ENCODE measurements around the gene ACAT2.
A peak's percentile ranks its signal among the peaks of the same experiment; 100 is the strongest.

Gene ACAT2

DNA sequence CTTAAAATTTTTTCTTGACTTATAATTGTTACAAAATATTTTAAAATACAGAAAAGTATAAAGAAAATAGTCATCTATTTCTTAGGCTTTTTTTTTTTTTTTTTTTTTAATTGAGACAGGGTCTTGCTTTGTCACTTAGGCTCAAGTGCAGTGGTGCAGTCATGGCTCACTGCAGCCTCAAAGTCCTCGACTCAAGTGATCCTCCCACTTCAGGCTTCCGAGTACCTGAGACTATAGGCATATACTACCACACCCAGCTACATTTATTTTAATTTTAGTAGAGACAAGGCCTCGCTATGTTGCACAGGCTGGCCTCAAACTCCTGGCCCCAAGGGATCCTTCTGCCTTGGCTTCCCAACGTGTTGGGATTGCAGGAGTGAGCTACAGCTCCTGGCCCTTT is 5.3 kb upstream of the ACAT2 start:
- no peak overlapping the region for H3K9ac ChIP-seq (ENCODE audit: low read length)
- no peaks in the 10 kb centered on the region for H3K27me3 ChIP-seq (ENCODE audit: control insufficient read depth, insufficient read depth, low read length)
- no peak overlapping the region for H3K27ac ChIP-seq (ENCODE audit: low read length)
- H3K4me1 ChIP-seq (ENCODE audit: control insufficient read depth, low read depth, low read length), result peaks cover 16% of the 10 kb centered on the region
- H3K4me3 ChIP-seq (ENCODE audit: low read length), result no peak overlapping the region
- H3K36me3 ChIP-seq (ENCODE audit: control insufficient read depth, low read depth, low read length), result peaks cover 60% of the 10 kb centered on the region
- H3K9me3 ChIP-seq (ENCODE audit: control insufficient read depth, low read depth, low read length), result no peaks in the 10 kb centered on the region

DNA sequence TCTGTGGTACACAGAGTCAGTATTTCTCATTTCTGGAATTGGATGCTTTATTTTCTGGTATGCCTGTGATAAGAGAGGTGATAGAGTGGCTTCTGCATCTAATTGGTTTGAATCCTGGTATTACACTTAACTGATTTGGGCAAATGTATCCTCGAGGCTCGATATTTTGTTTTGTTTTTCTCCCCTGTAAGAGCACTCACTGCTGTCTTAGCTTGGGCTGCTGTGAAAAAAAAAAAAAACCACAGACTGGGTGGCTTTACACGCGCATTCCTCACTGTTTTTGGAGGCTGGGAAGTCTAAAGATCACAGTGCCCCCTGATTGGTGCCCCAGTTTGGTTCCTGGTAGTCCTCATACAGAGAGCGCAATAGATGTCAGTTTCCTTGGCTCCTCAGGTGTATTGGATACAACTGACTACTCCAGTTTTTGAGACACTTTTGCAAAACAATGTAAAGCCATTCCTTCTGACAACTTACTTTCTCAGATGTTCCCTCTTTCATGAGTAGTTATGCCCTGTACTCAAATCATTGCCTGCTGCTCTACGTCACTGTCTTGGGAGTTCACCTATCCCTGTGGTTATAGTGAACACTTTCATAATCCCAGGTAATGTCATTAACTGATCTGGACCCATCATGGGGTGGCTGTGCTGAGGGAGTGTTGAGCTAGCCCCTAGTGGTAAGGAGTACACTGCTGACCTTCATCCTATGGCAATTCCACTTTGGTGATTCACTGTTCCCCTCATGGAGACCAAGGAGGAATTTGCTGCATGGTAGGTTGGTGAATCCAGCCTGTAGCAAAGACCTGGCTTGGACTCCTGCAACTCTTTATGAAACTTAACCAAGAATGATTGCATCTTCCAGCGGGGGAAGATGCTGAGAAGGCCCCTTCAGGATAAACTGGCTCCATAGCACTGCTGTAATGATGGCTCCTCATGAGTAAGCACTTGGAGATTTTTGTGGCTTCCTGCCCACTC is 3.5 kb upstream of the ACAT2 start:
- H3K36me3 ChIP-seq (ENCODE audit: control insufficient read depth, low read depth, low read length), result peaks cover 47% of the 10 kb centered on the region
- H3K9me3 ChIP-seq (ENCODE audit: control insufficient read depth, low read depth, low read length), result no peaks in the 10 kb centered on the region
- H3K27me3 ChIP-seq (ENCODE audit: control insufficient read depth, insufficient read depth, low read length), result no peaks in the 10 kb centered on the region
- no peak overlapping the region for H3K9ac ChIP-seq (ENCODE audit: low read length)
- H3K4me1 ChIP-seq (ENCODE audit: control insufficient read depth, low read depth, low read length), result peaks cover 22% of the 10 kb centered on the region
- no peak overlapping the region for H3K27ac ChIP-seq (ENCODE audit: low read length)
- no peak overlapping the region for H3K4me3 ChIP-seq (ENCODE audit: low read length)

GRCh38 chr6:159759645-159760044 is 2.2 kb upstream of the ACAT2 start:
- no peak overlapping the region for H3K4me3 ChIP-seq (ENCODE audit: low read length)
- no peaks in the 10 kb centered on the region for H3K27me3 ChIP-seq (ENCODE audit: control insufficient read depth, insufficient read depth, low read length)
- H3K9ac ChIP-seq (ENCODE audit: low read length), result peak overlapping the region; percentile 89
- no peaks in the 10 kb centered on the region for H3K9me3 ChIP-seq (ENCODE audit: control insufficient read depth, low read depth, low read length)
- H3K36me3 ChIP-seq (ENCODE audit: control insufficient read depth, low read depth, low read length), result peaks cover 44% of the 10 kb centered on the region
- peaks cover 22% of the 10 kb centered on the region for H3K4me1 ChIP-seq (ENCODE audit: control insufficient read depth, low read depth, low read length)
- no peak overlapping the region for H3K27ac ChIP-seq (ENCODE audit: low read length)

- Histone ChIP-seq H3K9me3 (ENCODE audit: control insufficient read depth, low read depth, low read length) (no peaks in the 10 kb centered on the region), H3K4me3 (ENCODE audit: low read length) (peak overlapping the region; percentile 85), H3K36me3 (ENCODE audit: control insufficient read depth, low read depth, low read length) (peaks cover 41% of the 10 kb centered on the region), H3K27me3 (ENCODE audit: control insufficient read depth, insufficient read depth, low read length) (no peaks in the 10 kb centered on the region), H3K9ac (ENCODE audit: low read length) (peak overlapping the region; percentile 89), H3K27ac (ENCODE audit: low read length) (peak overlapping the region; percentile 97), H3K4me1 (ENCODE audit: control insufficient read depth, low read depth, low read length) (peaks cover 22% of the 10 kb centered on the region)
Measured at GRCh38 chr6:159760602-159761057, 1.2 kb upstream of the ACAT2 start.

DNA sequence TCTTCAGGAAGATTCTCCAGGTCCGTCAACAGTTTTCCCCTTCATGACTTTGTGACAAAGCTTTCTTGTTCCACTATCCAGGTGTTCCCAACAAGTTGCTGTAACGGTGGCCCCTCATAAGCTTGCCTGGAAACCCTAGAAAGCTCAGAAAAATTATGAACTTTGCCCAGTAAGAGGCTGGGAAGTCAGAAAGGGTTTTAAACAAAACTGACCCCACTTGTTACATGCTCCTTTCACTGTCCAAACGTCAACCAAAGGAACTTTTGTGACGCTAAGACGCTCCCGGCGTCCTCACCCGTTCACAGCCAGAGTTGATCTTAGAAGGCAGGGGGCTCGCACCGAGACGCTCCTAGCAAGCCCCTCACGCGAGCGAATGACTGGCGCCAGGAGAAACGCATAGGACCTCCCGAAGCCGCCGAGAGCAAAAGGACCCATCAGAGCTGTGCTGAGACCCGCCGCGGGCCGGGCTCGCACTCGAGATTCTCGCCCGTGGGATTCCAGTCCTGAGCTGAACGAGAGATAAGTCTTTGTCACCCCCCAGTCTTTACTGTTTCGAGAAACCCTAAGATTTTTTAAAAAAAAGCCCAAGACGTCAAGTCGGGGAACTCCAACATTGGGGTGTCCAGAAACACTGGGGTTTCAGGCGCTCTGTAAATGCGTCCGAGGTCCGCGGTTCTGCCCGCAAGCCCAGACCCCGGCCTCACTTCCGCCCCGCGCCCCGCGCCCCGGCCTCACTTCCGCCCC is 544 bp upstream of the ACAT2 start:
- peak overlapping the region; percentile 89 for H3K9ac ChIP-seq (ENCODE audit: low read length)
- H3K36me3 ChIP-seq (ENCODE audit: control insufficient read depth, low read depth, low read length), result peaks cover 41% of the 10 kb centered on the region
- no peaks in the 10 kb centered on the region for H3K9me3 ChIP-seq (ENCODE audit: control insufficient read depth, low read depth, low read length)
- H3K4me3 ChIP-seq (ENCODE audit: low read length), result peak overlapping the region; percentile 85
- peaks cover 22% of the 10 kb centered on the region for H3K4me1 ChIP-seq (ENCODE audit: control insufficient read depth, low read depth, low read length)
- no peaks in the 10 kb centered on the region for H3K27me3 ChIP-seq (ENCODE audit: control insufficient read depth, insufficient read depth, low read length)
- peak overlapping the region; percentile 97 for H3K27ac ChIP-seq (ENCODE audit: low read length)

GRCh38 chr6:159762681-159763293 is 942 bp downstream of the ACAT2 start:
- Histone ChIP-seq H3K27me3 (ENCODE audit: control insufficient read depth, insufficient read depth, low read length) (no peaks in the 10 kb centered on the region), H3K4me3 (ENCODE audit: low read length) (peak overlapping the region; percentile 85), H3K9ac (ENCODE audit: low read length) (peak overlapping the region; percentile 89), H3K27ac (ENCODE audit: low read length) (peak overlapping the region; percentile 36), H3K9me3 (ENCODE audit: control insufficient read depth, low read depth, low read length) (no peaks in the 10 kb centered on the region), H3K36me3 (ENCODE audit: control insufficient read depth, low read depth, low read length) (peaks cover 48% of the 10 kb centered on the region), H3K4me1 (ENCODE audit: control insufficient read depth, low read depth, low read length) (peaks cover 22% of the 10 kb centered on the region)

DNA sequence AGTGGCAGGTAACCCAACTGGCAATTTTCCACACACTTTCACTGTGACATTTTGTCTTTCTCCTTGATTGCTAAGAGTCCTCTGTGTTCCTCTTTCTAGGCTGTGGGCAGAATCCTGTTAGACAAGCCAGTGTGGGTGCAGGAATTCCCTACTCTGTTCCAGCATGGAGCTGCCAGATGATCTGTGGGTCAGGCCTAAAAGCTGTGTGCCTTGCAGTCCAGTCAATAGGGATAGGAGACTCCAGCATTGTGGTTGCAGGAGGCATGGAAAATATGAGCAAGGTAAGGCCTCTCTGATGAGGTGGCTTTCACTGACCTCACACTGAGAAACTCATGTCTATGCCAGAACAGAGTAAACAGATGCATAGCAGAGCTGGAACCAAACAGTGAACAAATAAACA is 5.1 kb downstream of the ACAT2 start:
- Histone ChIP-seq H3K4me1 (ENCODE audit: control insufficient read depth, low read depth, low read length) (peaks cover 5% of the 10 kb centered on the region), H3K36me3 (ENCODE audit: control insufficient read depth, low read depth, low read length) (peaks cover 78% of the 10 kb centered on the region), H3K27ac (ENCODE audit: low read length) (no peak overlapping the region), H3K4me3 (ENCODE audit: low read length) (no peak overlapping the region), H3K9ac (ENCODE audit: low read length) (no peak overlapping the region), H3K9me3 (ENCODE audit: control insufficient read depth, low read depth, low read length) (no peaks in the 10 kb centered on the region), H3K27me3 (ENCODE audit: control insufficient read depth, insufficient read depth, low read length) (no peaks in the 10 kb centered on the region)

DNA sequence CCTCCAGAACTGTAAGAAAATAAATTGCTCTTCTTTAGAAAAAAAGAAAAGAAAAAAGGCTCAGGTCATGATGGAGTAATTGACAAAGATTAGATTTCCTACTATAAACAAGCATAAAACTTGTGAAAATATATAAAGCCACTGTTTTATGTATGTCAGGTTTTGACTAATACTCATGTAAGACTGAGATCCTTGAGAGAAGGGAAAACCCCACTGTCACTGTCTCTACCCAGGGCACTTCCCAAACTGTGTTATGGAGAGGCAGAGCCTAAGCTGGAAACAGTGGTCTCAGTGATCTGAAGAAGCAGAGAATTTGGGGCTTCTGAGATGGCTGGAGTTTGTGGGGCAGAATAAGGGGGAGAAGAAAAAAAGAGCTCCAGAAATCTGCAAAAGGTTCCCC is 7.6 kb downstream of the ACAT2 start:
- no peaks in the 10 kb centered on the region for H3K9me3 ChIP-seq (ENCODE audit: control insufficient read depth, low read depth, low read length)
- peaks cover 87% of the 10 kb centered on the region for H3K36me3 ChIP-seq (ENCODE audit: control insufficient read depth, low read depth, low read length)
- no peak overlapping the region for H3K27ac ChIP-seq (ENCODE audit: low read length)

DNA sequence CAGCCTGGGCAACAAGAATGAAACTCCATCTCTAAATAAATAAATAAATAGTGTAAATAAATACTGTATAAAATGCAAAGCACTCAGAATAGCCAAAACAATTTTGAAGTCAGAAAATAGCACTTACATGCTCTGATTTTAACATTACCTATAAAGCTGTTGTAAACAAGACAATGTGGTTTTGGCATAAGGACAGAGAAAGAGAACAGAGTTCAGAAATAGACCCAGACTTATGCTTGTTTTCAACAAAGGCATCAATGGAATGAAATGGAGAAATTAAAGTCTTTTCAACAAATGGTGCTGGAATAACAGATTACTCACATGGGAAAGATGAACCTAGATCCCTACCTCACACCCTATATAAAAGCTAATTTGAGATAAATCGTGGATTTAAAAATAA is 10.4 kb downstream of the ACAT2 start:
- no peaks in the 10 kb centered on the region for H3K4me1 ChIP-seq (ENCODE audit: control insufficient read depth, low read depth, low read length)
- H3K9ac ChIP-seq (ENCODE audit: low read length), result no peak overlapping the region
- H3K9me3 ChIP-seq (ENCODE audit: control insufficient read depth, low read depth, low read length), result no peaks in the 10 kb centered on the region
- no peak overlapping the region for H3K4me3 ChIP-seq (ENCODE audit: low read length)
- H3K27me3 ChIP-seq (ENCODE audit: control insufficient read depth, insufficient read depth, low read length), result no peaks in the 10 kb centered on the region
- H3K27ac ChIP-seq (ENCODE audit: low read length), result no peak overlapping the region
- peaks cover 90% of the 10 kb centered on the region for H3K36me3 ChIP-seq (ENCODE audit: control insufficient read depth, low read depth, low read length)

More for the DNA sequence above, 7.6 kb downstream of the ACAT2 start:
- Histone ChIP-seq H3K9ac (ENCODE audit: low read length) (no peak overlapping the region), H3K4me3 (ENCODE audit: low read length) (no peak overlapping the region), H3K4me1 (ENCODE audit: control insufficient read depth, low read depth, low read length) (no peaks in the 10 kb centered on the region), H3K27me3 (ENCODE audit: control insufficient read depth, insufficient read depth, low read length) (no peaks in the 10 kb centered on the region)

DNA sequence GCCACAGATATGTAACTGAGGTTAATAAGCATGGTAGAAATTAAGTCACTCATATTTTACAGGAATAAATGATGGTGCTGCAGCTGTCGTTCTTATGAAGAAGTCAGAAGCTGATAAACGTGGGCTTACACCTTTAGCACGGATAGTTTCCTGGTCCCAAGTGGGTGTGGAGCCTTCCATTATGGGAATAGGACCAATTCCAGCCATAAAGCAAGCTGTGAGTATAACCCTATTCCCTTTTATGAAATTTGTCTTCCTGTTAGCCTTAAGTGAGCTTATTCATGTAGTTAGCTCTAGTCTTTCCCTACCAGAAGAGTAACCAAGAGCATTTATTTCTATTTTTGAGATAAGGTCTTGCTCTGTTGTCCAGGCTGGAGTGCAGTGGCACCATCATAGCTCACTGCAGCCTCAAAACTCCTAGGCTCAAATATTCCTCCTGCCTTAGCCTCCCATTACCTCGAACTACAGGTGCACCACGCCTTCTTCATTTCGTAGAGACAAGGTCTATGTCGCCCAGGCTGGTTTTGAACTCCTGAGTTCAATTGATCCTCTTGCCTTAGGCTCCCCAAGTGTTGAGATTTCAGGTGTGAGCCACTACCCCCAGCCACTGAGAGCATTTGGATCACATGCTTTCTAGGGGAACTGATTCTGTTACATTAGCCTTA is 15.5 kb downstream of the ACAT2 start:
- no peak overlapping the region for H3K4me3 ChIP-seq (ENCODE audit: low read length)
- H3K4me1 ChIP-seq (ENCODE audit: control insufficient read depth, low read depth, low read length), result no peaks in the 10 kb centered on the region
- H3K36me3 ChIP-seq (ENCODE audit: control insufficient read depth, low read depth, low read length), result peaks cover 98% of the 10 kb centered on the region
- no peak overlapping the region for H3K9ac ChIP-seq (ENCODE audit: low read length)
- no peaks in the 10 kb centered on the region for H3K27me3 ChIP-seq (ENCODE audit: control insufficient read depth, insufficient read depth, low read length)
- H3K27ac ChIP-seq (ENCODE audit: low read length), result no peak overlapping the region
- H3K9me3 ChIP-seq (ENCODE audit: control insufficient read depth, low read depth, low read length), result no peaks in the 10 kb centered on the region

DNA sequence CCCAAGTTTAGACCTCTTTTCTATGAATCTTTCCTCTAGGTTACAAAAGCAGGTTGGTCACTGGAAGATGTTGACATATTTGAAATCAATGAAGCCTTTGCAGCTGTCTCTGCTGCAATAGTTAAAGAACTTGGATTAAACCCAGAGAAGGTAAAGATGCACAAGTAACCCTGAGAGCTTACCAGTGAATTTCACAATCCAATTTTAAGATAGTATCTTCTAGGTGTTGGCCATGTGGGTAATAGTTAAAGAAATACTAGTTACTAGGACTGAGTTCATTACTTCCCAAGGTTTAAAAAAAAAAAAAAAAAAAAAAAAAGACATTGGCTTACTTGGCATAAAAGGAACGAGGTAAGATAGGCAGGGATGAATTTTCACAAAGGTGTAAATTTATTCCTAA is 16.3 kb downstream of the ACAT2 start:
- no peaks in the 10 kb centered on the region for H3K9me3 ChIP-seq (ENCODE audit: control insufficient read depth, low read depth, low read length)
- no peaks in the 10 kb centered on the region for H3K27me3 ChIP-seq (ENCODE audit: control insufficient read depth, insufficient read depth, low read length)
- H3K27ac ChIP-seq (ENCODE audit: low read length), result no peak overlapping the region
- no peak overlapping the region for H3K9ac ChIP-seq (ENCODE audit: low read length)
- no peak overlapping the region for H3K4me3 ChIP-seq (ENCODE audit: low read length)
- peaks cover 98% of the 10 kb centered on the region for H3K36me3 ChIP-seq (ENCODE audit: control insufficient read depth, low read depth, low read length)
- H3K4me1 ChIP-seq (ENCODE audit: control insufficient read depth, low read depth, low read length), result no peaks in the 10 kb centered on the region

All from iPS-18a (cell line).